HG02610 (cell line): Measurements from ENCODE around the gene ESD.
"Not testable (repeated sequence)": the region's sequence is repeated elsewhere in the genome, so short reads cannot be mapped to it uniquely, and the experiment has no call there.

ENCODE experiments used
- ATAC-seq: cut with Tn5 transposase; IDR thresholded peaks from one replicate; pipeline ENCODE4 v1.9.1; 2021; ENCODE audit warnings: mild to moderate bottlenecking, moderate library complexity; ENCODE audit not compliant: unreplicated experiment

ESD gene

GRCh38 chr13:46795321-46795720 is 1.6 kb downstream of the ESD start:
- ATAC-seq, result no peak

DNA sequence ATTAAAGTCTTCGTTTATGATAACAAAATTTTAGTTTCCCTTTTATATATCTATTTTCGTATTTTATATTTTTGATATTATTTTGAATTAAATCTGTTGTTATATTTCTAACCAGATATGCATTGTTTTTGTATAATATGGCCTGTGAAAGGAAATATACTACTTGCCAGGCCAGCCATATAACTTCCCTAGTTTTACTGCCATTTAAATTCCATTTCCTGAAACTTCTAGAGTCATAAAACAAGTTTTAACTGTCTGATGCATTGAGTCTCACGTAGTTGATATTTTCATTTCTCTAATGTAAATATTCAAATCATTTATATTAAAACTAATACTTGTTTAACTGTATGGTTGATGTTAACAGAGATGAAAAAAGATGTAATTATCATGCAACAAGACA is 13.5 kb downstream of the ESD start:
- no peak for ATAC-seq

DNA sequence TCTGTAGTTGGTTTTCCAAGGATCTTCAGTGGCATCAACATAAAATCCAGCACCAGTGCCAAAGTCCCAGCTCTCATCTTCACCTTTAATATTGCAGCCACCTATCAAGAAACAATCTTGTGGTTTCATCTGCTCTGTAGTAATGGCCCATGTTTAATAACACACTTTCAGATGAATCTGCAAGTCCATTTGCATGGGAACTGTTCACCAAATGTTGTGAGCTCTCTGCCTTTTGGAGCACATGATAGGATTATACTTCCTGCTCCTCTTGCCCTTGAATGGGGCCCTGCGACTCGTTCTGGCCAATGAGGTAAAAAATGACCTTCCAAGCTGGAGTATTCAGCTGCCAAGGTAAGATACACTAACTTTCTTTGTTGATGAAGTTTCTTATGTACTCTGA is 14.3 kb downstream of the ESD start:
- ATAC-seq, result no peak

DNA sequence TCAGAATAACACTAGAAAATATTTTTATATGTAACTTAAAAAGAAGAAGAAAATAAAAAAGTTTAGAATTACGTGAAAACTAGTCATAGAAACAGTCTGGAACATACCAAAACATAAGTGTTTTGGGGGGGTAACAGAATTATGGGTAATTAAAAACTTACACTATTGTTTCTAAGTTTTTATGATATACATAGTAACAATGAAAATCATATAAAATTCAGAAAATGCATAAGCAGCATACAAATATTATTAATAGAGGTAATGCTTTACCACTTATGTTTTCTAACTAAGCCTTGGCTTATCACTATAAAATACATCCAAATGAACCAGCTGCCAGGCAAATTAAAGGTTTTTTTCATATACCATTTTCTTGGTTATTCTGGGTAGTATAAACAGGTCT is 14.9 kb downstream of the ESD start:
- ATAC-seq, result no peak

GRCh38 chr13:46778890-46779289 is 18.1 kb downstream of the ESD start:
- no peak for ATAC-seq

DNA sequence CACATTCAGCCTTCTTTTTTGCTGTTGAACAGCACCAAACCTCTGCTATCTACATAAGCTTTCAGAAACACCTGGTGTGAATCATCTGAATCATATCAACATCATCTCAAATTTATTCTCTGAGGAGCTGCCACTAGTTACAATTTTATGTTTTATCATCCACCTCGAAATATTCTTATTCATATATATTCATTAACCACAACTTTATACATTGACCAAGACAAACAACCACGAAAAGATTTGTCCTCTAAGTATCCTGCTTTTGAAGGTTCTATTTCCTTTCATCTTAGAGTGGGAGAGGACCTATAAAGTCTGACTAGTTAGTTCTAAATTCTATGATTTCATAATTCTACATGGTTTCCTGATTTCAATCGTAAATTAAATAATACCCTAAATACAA is 18.9 kb downstream of the ESD start:
- no peak for ATAC-seq

- ATAC-seq, result no peak
Observed at GRCh38 chr13:46775385-46776107, 21.4 kb downstream of the ESD start.

DNA sequence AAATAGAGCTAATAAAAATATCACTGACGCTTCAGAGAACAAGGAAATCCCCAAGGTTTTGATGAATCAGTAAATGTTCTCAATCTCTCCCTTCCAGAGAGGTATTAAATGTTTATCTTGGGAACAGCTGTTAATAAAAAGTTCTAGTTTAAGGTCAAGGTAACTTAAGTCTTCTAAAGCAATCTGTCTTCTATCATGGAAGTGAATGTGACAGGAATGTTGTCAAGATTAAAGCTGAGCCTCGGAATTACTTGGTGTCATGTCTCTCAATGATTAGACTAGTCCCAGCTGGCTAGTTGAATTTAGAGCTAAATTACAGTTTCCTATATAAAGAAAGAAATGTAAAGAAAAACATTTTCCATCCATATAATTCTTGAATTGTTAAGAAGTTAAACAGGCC is 23.4 kb downstream of the ESD start:
- no peak for ATAC-seq

DNA sequence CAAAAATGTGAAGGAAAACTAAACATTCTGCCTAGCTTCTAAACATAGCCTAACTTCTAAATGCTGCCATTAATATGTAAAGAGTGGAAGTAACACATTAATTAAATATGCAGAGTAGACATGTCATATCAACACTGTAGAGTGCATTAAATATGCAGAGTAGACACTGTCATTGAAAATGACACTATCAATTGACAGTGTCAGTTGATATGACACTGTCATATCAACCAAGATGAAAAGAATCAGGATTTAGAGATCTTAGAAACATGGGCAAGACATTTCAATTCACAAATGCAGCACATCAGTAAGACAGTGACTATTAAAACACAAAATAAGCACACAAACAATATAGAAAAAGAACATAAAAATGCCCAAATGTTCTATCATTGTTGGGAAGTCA is 25.3 kb downstream of the ESD start:
- ATAC-seq, result no peak

- ATAC-seq, result not testable (repeated sequence)
Observed at GRCh38 chr13:46769925-46770324, 27.0 kb downstream of the ESD start.

DNA sequence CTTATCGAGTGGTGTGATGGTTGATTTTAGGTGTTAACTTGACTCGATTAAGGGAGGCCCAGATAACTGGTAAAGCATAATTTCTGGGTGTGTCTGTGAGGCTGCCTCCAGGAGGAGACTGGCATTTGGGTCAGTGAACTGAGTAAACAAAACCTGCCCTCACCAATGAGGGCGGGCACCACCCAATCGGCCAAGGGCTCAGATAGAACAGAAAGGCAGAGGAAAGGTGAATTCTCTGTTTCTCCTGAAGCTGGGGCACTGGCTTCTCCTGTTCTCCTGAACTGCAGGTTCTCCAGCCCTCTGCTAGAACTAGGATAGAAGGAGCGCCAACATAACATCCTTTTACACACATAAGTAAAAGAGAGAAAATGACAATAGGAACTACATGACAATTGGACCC is 35.1 kb downstream of the ESD start:
- no peak for ATAC-seq

DNA sequence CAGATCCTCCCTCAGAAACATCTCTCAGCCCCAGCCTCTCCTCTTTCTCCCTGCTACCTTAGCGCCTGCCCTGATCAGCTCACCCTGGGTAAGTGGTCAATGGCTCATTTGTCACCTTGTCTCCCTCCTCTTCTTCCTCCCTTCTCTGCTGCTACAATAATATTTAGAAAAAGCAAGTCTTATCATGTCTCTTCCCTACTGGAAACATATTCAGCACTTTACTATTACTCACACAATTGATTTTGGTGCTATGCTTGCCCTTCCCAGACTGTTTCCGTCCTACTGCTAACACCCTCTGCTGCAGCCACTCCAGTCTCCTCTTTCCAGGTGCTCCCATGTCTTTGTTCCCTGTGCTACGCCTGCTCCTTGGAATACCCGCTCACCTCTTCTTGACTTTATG is 35.8 kb downstream of the ESD start:
- ATAC-seq, result no peak

DNA sequence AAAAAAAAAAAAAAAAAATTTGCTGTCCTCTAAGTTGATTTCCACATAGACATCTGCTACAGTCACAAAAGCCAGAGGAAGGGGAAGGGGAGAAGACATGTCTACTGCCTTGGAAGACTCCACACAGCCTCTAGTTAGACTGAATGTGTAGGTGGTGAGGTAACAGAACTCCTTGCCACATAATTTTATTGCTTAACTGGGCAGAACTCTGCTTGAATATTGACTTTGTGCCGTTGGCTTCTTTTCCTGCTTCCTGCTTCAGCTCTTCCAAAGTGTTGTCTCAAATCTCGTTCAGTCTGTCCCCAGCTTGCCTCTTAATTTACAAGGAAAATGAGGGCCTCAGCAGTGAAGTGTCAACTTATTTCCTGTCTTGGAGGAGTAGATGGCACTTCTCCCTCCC is 37.1 kb downstream of the ESD start:
- no peak for ATAC-seq

DNA sequence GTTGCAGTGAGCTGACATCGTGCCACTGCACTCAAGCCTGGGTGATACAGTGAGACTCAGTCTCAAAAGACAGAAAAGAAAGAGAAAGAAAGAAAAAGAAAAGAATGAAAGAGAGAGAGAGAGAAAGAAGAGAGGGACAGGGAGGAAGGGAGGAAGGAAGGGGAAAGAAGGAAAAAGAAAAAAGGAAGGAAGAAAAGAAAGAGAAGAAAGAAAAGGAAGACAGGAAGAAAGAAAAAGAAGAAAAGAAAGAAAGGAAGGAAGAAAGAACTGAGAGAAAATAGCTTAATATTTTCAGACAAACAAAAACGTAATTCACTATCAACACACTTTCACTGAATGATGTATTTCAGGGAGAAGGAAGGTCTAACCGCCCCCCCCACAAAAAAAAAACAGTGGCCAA is 39.3 kb downstream of the ESD start:
- no peak for ATAC-seq

DNA sequence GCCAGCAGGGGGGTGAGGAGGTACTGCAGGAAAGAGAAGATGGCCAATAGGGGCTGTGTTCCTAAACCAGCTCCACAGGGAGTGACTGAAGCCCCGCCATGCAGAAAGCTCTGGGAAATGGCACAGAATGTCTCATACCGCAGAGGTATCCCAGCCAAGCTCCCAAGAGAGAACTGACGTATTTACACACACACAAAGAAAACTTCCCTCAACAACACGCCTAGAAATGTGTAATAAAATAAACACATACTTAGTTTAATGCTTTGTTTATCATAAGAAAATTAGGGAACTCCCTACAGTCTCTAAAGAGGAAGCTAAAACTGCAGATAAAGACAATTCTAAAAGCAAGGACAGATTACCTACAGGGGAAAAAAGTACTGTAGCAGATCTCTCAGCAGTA is 40.0 kb downstream of the ESD start:
- no peak for ATAC-seq

DNA sequence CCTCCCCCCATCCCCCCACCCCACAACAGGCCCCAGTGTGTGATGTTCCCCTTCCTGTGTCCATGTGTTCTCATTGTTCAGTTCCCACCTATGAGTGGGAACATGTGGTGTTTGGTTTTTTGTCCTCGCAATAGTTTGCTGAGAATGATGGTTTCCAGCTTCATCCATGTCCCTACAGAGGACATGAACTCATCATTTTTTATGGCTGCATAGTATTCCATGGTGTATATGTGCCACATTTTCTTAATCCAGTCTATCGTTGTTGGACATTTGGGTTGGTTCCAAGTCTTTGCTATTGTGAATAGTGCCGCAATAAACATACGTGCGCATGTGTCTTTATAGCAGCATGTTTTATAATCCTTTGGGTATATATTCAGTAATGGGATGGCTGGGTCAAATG is 41.5 kb downstream of the ESD start:
- not testable (repeated sequence) for ATAC-seq

- no peak for ATAC-seq
Observed at GRCh38 chr13:46754812-46755211, 42.1 kb downstream of the ESD start.

- ATAC-seq, result no peak
Observed at GRCh38 chr13:46753917-46754316, 43.0 kb downstream of the ESD start.

DNA sequence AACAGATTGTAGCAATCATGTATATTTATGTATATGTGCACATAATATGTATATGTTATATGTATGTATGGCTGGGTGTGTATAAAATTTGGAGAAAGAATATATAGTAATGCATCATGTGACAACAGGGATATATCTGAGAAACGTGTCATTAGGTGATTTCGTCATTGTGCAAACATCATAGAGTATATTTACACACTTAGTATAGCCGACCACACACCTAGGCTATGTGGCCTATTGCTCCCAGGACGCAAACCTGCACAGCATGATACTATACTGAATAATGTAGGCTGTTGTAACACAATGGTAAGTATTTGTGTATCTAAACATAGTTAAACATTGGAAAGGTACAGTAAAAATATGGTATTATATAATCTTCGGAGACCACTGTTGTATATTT is 43.8 kb downstream of the ESD start:
- no peak for ATAC-seq

DNA sequence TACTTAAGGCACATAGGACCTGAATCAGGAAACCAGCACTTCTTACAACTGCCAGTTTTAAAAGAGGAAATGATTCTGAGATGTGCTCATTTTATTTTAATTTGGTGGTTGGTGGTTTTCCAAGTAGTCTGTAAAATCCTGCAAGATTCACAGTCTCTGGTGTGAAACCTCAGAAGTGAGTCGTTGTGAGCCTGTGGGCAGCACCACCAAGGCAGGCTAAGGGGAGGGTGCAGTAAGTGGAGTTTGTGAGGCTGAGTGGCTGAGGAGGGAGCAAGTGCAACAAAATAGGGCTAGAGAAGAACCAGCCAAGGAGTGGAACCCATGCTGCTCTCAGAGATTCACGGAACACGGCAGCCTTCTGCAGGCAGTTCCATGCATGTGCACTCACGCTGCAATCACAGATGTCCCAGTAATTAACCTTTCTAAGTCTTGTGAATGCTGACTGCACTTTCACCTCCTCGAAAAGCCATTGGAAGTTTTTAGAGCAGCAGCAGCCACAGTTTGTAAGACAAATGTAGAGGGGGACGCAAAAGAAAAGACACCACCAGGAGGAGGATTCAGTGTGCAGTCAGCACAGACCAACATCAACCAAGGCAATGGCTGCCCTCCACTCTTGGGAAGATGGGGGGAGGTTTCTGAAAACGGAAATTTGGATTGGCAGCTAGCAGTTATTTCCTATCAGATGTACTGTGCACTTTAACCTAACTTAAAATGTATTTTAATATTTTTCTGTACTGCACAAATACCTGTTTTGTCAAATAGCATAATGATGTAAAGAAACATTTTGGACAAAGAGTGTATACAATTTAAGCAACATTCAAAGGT is 44.9 kb downstream of the ESD start:
- peak; percentile 95 for ATAC-seq

GRCh38 chr13:46749951-46750350 is 47.0 kb downstream of the ESD start:
- ATAC-seq, result no peak

GRCh38 chr13:46748300-46748699 is 48.7 kb downstream of the ESD start:
- no peak for ATAC-seq
